Peyer's patch (tissue), 4 donors: Measurements from ENCODE around the gene RIOK3.

ENCODE experiments used
- CTCF ChIP-seq, 6 experiments: fragments of 450-650 bp in 4 of 6; fragments of 200-600 bp in 2 of 6; sonication (generic) in 1 of 6; IDR thresholded peaks; one replicate each; pipeline ENCODE4 v1.5.1; 2017 to 2019; ENCODE audit warnings: antibody characterized with exemption in 6 of 6, mild to moderate bottlenecking in 3 of 6, moderate library complexity in 1 of 6
- POLR2A ChIP-seq, 2 donors: fragments of 450-650 bp; IDR thresholded peaks; one replicate each; pipeline ENCODE4 v1.5.1; 2017; ENCODE audit warnings: antibody characterized with exemption in 2 of 2, mild to moderate bottlenecking in 2 of 2, moderate library complexity in 2 of 2

GRCh38 chr18:23468753-23469459 is 15.8 kb downstream of the RIOK3 start:
- no peak for TF ChIP-seq CTCF (IDR thresholded peaks at IDR 0.05)
- TF ChIP-seq POLR2A (IDR thresholded peaks at IDR 0.05) = no peak
